ENCODE results near the gene GET4.

GET4 gene, protein sequence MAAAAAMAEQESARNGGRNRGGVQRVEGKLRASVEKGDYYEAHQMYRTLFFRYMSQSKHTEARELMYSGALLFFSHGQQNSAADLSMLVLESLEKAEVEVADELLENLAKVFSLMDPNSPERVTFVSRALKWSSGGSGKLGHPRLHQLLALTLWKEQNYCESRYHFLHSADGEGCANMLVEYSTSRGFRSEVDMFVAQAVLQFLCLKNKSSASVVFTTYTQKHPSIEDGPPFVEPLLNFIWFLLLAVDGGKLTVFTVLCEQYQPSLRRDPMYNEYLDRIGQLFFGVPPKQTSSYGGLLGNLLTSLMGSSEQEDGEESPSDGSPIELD

DNA sequence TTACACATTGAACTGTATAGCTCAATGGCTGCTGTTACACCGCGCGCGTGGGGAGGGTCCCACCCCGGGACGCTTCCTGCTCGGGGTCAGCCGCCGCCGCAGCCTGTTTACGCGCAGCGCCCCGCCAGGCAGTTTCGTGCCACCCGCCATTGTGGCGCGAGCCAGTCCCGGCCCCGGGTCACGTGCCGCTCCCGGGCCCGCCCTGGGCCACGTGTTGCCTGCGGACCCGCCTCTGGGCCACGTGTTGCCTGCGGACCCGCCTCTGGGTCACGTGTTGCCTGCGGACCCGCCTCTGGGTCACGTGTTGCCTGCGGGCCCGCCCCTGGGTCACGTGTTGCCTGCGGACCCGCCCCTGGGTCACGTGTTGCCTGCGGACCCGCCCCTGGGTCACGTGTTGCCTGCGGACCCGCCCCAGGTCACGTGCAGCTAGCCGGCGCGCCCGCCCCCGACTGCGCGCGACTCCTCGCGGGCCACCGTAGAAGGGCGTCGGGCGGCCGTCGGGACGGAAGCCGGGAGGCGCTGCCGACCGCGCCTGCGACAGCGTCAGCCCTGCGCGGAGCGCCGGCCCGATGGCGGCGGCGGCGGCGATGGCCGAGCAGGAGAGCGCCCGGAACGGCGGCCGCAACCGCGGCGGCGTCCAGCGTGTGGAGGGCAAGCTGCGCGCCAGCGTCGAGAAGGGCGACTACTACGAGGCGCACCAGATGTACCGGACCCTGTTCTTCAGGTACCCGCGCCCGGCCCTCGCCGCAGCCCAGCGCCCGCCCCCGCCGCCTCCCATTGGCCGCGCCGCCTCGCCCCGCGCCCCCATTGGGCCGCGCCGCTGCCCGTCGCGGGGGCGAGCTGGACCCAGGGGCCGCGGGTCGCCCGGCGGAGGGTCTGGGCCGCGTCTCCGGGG lies at the start of gene GET4:
GET4 (plus strand) TSS at position 478 of the 895 bp plus-strand sequence; CDS start at position 570, 92 bp downstream.
- DNase-seq (ENCODE audit: low read depth in 2 of 3, low spot score in 1 of 3): peak; percentile 89 to 98 (median 94)

DNA sequence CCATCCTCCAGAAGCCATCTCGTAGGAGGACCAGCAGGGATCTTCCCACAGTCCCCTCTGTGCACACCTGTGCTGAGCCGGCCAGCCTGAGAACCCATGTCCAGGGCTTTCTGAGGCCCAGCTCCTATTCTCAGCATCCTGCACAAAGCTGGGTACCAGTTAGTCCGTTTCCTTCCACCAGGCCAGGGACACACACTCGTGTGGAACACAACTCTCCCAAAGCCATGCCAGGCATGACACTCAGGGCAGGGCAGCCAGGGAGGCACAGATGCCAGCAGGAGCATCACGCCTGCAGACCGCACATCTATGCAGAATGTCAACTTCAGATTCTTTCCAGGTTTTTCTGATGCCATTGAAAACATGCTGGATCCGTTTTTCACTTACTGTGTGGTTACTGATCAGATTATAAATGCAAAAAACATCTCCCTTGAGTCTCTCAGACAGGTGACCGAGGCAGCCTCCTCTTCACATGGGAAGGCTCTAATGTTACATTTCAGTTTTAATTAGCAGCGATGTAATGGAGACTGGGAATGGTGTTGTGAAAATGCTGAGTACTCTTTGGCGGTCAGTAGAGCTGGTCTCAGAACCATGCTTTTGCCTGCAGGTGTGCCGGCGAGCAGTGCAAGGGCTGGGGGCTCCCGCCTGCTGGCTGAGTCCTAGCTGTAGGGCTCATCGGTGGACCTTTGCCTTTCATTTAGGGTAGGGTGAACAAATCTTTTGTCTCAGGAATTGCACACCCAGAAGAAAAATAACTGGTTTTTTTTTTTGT lies 47.4 kb upstream of the GET4 start:
- no peak for DNase-seq (ENCODE audit: low read depth in 2 of 3, low spot score in 1 of 3)

DNA sequence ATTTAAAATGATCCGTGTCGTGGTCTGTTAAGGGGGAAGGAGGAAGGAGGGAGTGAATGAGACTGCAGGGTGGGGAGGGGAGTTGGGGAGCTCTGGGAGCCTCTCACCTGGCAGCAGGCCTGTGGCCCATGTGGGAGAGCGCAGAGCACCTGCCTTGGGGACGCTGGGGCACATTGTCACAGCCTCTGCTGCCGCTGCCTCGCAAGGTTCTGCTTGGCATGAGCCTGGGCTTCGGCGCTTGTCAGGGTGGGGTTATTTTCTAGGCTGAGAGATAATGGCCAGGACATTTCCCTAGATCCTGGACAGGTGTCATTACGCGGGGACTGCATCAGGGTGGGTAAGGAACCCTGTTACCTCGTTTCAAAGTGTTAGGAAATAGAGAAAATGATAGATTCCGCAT lies 46.3 kb upstream of the GET4 start:
- no peak for DNase-seq (ENCODE audit: low read depth in 2 of 3, low spot score in 1 of 3)

DNA sequence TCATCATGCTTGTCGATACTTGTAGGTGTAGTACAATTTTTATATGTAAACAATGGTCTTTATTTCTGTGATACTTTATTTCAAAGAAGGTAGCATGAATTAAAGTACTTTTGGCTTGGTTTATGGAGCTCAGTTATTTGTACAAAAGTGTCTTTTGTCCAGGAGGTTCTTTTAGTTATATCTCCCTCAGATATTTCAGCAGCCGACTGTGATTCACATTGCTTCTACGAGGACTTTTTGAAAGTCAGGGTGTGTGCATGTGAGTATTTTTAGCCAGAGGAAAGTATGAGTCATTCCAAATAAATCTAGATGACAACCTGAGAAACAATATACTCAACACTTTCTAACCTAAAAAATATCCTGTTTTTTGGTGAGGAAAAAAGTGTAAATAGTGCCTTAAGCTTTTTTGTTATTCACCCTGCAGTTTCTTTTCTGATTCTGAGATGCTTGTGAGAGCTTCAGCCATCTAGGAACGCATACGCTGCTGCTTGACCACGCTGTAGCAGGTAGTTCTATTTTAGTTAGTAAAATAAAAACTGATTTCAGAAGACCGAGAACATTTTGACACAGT lies 44.7 kb upstream of the GET4 start:
- DNase-seq (ENCODE audit: low read depth in 2 of 3, low spot score in 1 of 3): no peak

DNA sequence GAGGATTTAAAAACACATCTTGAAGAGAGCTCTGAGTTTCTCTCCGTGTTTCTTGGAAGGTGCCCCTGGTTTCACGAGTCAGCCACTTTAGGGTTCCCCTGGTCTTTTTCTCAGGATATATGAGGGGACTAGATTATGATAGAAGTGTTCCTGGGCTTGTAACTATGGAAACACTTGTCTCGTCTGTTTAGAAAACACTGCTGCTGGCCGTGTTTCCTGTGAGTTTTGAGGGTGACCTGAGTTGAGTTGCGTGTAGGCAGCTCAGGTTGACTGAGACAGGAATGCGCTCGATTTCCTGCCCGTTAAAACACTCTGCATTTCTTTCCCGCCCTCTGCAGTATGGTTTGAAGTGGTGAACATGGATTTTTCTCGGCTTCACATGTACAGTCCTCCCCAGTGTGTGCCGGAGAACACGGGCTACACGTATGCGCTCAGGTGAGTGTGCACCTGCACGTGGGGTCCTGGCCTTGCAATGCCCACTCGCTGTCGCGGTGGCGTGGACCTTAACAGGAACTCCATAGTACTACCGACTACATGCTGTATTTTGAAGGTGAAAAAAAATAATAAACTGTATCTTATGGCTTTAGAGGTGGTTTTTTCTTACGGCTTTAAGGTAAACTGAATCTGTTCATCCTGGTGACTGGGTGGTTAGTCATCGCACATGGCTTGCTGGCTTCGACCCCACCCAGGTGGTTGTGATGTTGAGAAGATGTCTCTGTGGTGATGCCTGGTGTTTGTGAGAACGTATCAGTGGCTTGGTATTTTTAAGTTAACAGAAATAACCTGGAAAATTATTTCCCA lies 44.0 kb upstream of the GET4 start, which contains the start of gene SUN1:
SUN1 (plus strand) TSS at position 310 of the 801 bp plus-strand sequence; CDS start at position 359, 49 bp downstream.
- peak; percentile 41 to 59 (median 47) for DNase-seq (ENCODE audit: low read depth in 2 of 3, low spot score in 1 of 3)

DNA sequence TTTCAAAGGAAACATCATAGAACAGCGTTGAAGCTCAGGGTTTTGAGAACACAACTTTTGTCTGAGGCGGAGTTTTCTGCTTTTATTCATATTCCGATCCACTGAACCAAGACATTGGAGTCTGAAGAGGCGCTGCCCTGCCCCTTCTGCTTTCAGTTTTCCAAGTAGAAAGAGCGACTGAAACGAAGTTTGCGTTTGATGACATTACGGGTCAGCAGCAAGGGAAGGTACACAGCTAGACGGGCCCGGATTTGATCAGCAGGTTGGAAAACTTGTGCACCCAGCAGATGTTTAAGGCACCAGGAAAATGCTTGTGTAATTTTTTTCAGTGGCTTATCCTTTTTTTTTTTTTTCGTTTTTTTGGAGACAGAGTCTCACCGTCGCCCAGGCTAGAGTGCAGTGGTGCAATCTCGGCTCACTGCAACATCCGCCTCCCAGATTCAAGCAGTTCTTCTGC lies 43.4 kb upstream of the GET4 start:
- no peak for DNase-seq (ENCODE audit: low read depth in 2 of 3, low spot score in 1 of 3)

DNA sequence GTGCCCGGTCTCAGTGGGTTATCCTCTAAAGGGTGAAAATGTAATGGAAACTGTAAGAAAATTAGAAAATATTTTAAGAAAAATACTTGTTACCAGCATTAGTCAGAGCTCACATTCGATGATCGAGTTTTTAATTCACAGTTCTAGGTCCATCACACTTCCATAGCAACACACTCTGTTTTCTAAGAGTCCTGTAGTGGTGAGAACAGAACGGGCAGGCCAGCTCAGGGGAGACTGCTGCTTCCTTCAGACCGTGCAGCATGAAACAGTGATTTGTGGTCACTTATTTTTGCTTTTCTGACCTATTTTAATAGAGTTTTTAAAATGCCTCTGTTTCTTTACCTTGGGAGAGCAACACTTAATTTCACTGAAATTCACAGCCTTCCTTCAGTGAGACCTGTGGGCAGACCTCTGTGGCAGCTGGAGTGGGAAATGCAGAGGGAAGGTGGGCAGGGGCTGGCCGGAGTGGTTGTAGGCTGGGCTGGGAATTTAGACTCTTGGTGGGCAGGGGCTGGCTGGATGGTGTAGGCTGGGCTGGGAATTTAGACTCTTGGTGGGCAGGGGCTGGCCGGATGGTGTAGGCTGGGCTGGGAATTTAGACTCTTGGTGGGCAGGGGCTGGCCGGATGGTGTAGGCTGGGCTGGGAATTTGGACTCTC lies 42.6 kb upstream of the GET4 start:
- DNase-seq (ENCODE audit: low read depth in 2 of 3, low spot score in 1 of 3): no peak

DNA sequence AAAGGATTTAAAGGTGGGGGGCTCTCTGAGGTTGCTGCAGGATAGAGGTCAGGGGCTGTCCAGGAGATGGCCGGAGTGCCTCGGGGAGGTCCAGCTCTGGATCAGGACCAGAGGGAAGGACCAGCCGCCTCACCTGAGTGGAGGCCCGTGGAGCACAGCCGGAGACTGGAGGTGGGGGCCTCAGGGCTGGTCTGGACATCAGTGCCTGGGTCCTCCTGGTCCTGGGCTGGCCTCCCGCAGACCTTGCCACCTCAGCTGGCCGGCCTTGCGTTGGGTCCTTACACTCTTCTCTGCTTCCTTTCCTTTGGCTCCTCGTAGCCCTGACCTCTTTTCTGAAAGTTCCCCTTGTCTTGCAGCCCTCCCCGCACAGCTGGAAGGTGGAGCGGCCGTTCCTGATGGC lies 42.1 kb upstream of the GET4 start:
- DNase-seq (ENCODE audit: low read depth in 2 of 3, low spot score in 1 of 3): no peak

DNA sequence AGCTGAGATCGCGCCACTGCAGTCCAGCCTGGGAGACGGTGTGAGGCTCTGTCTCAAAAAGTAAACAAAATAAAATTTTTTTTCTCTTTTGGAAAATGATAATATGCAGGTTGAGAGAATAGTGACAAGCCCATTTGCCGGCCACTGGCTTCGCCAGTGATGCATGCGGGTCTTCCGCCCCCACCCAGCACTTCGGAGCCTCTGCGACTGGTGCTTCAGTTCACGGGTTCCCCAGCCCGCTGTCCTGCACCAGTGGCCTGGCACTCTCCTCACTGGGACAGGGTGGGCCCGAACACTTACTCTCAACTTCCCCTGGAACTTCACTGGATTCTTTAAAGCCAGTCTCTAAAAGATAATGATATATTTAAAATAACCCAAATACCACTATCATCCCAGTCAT lies 41.3 kb upstream of the GET4 start:
- no peak for DNase-seq (ENCODE audit: low read depth in 2 of 3, low spot score in 1 of 3)

DNA sequence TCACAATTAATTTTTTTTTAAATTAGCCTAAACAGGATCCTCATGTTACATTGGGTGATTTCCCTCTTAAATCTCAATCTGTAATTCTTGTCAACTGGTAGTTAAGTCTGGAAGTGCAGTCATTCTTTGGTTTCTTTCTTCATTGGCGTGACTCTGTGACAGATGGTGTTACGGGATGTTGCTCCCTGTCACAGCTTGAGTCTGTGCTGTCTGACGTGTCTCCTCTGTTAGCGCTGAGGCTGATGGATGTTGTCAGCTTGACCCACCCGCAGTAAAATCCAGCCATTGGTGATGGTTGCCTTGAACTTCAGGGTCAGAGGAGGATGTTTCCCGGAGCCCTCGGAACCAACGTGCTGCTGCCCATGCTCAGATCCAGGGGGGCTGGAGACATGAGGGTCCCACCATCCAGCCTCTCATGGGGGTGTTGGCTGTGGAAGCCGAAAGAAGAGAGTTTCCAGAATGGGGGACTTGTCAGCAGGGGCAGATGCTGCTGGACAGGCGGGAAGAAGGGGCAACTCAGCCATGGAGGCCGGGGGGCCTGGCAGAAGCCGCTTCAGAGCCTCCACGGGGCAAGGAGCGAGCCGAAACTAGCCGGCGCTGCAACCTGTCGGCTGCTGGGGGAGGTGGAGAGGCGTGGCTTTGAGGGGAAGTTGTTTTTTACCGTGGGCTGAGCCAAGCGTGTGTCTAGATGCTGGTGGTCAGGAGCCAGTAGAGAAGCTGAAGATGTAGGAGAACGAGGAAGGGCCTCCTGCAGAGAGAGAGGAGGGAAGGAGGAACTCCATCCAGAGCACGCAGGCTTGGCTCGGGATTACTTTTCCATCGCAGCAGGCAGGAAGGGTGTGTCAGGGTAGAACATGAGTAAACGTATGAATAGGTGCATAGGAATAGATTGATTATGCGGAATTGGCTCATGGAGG lies 40.6 kb upstream of the GET4 start:
- DNase-seq (ENCODE audit: low read depth in 2 of 3, low spot score in 1 of 3): no peak

DNA sequence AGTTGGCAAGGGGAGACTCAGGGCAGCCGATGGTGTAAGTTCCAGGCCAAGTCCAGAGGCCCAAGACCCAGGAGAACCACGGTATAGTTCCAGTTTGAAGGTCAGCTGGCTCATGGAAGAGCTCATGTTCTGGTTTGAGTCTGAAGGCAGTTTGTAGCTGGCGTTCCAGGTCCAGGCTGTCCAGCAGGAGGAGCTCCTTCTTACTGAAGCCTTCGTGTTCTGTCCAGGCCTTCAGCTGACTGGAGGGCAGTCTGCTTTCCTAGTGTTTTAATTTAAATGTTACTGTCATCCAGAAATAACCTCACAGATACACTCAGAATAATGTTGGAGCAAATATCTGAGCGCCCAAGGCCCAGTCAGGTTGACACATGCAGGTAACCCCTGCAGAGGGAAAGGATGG lies 39.9 kb upstream of the GET4 start:
- no peak for DNase-seq (ENCODE audit: low read depth in 2 of 3, low spot score in 1 of 3)

DNA sequence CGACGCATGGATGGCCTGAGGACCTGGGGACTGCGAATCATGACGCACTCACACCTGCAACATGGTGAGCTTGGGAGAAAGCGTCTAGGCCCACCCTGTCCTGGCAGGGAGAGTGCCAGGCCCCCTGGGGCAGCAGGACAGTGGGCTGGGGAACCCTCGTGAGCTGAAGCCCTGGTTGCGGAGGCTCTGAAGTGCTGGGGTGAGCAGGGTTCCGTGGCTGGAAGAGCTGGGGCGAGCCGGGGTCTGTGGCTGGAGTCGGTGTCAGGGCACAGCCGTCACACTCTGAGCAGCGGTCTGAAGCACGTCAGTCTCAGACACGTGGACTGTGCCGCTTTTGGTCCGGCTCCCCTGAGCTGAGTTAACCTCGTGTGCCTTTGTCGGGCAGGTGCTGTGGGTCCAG lies 39.4 kb upstream of the GET4 start:
- no peak for DNase-seq (ENCODE audit: low read depth in 2 of 3, low spot score in 1 of 3)

DNA sequence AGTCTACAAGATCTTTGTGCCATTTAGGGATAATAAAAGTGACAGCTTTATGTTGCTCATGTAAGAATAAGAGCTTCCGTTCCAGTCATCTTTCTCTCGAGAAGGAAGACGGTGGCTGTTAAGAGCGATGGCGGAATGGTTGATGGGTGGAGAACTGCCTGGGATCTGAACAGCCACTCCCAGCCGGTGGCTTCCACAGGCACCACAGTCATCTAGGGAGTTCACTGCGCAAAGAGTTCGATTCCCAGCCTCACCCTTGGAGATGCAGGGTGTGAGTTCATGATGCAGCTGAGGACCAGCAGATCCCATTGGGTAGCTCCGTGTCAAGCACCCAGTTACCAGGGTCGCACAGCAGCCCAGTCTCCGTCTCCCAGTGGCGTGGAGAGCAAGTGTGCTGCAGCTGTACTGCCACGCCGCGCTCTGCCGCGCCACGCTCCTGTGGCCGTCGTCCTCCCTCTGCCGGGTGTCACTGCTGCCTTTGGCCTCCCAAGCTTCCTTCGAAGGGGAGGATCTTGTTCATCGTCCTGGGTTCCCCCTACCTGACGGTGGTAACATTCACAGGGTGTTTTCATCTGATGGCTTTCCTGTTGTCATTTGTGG lies 36.3 kb upstream of the GET4 start:
- DNase-seq (ENCODE audit: low read depth in 2 of 3, low spot score in 1 of 3): no peak

DNA sequence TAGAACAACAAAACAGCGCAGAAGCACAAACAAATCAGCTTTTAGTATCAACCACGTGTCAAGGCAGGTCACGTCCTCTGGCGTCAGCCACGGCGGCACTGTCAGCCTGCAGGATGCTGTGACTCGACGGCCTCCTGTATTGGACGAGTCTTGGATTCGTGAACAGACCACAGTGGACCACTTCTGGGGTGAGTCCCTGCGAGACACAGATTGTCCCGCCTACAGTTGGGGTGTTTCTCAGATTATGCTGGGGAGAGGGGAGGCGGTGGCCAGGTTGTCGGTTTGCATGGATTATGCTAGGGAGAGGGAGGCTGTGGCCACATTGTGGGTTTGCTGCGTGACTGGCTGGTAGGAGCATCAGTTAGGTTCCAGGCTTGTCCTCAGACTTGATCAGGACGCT lies 34.4 kb upstream of the GET4 start:
- no peak for DNase-seq (ENCODE audit: low read depth in 2 of 3, low spot score in 1 of 3)

DNA sequence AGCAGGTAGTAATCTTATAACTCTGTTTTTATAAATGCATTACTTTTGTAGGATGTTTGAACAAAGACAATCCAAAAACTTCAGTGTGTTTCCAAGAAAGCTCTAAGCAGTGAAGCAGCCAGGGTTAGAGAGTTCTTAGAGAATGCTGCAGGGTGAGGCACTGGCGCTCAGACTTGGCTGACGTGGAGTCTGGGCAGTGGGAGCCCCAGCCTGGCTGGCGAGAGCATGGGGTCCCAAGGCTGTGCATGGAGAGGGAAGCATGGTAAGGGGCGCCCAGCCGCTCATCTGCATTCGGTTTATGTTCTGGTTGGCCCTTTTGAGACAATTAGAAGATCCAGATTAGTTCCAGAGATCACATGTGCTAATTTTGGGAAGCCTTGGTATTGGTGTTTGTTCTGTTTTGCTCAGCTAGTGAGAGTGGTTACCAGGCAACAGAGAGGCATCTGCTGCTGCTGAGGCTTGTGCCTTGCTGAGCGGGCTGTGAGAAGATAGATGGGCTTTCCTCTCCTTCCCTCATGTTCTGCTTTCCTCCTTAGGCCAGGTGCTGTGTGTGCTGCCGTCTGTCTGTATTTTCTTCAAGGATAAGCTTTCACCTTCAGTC lies 33.8 kb upstream of the GET4 start:
- DNase-seq (ENCODE audit: low read depth in 2 of 3, low spot score in 1 of 3): no peak

DNA sequence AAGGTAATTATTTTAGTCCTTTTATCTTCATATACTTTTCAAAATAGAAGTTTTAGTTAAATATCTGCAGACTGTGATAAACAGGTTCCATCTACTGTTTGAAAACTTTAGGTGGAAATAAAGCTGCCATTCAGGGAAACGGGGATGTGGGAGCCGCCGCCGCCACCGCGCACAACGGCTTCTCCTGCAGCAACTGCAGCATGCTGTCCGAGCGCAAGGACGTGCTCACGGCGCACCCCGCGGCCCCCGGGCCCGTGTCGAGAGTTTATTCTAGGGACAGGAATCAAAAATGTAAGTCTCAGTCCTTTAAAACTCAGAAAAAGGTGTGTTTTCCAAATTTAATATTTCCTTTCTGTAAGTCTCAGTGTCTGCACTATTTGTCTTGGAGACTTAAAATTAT lies 33.1 kb upstream of the GET4 start:
- no peak for DNase-seq (ENCODE audit: low read depth in 2 of 3, low spot score in 1 of 3)

DNA sequence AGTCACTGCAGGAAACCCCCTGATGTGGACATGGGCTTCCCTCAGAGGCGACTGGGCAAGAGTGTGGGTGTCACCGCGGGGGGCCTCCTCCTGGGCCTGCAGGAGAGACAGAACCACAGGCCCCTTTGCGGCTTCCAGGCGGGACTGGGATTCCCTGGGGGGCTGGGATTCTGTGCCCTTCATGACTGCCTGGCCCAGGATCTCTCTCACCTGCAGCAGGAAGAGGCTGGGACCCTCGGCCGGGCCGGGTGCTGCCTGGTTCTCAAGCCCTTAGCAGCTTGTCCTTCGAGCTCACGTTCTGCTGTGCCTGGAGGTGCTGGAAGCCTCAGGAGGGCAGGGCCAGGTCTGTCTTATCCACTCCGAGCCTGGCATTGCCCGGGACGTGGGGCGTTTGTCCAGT lies 32.3 kb upstream of the GET4 start:
- no peak for DNase-seq (ENCODE audit: low read depth in 2 of 3, low spot score in 1 of 3)

DNA sequence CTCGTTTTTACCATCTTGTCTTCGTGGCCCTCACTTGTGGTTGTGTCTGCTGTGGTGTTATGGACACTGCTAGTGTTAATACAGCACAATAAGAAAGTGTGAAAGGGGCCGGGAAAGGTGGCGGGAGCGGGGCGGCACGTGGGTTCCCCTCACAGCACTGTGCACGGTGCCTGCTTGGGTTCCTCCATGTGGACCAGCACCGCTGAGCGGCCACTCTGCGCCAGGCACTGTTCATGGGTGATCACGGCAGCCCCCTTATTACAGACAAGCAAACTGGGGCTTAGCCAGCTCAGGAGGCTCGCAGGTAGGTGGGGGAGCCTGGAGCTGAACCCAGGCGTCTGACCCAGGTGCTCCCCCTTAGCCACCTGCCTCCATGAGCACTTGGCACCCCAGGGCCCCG lies 31.8 kb upstream of the GET4 start:
- DNase-seq (ENCODE audit: low read depth in 2 of 3, low spot score in 1 of 3): no peak

All from stimulated activated CD4-positive, alpha-beta T cell treated with anti-CD3 and anti-CD28 coated beads, Interleukin-12 subunit alpha, Interleukin-12 subunit beta, amount 100 ng/mL, for 48 hours (primary cell).